HG03280 (cell line): Measurements from ENCODE around the gene CARMIL3.

Source experiments
- ATAC-seq: cut with Tn5 transposase; IDR thresholded peaks from one replicate; pipeline ENCODE4 v1.9.1; 2021; ENCODE audit warnings: mild to moderate bottlenecking, moderate library complexity; ENCODE audit not compliant: unreplicated experiment

Gene CARMIL3

GRCh38 chr14:24075485-24076301, 23.9 kb downstream of the CARMIL3 start:
- ATAC-seq = no peak

- ATAC-seq = no peak
Measured at GRCh38 chr14:24076302-24076601, 24.4 kb downstream of the CARMIL3 start.

- ATAC-seq = no peak
Measured at GRCh38 chr14:24077086-24077485, 25.3 kb downstream of the CARMIL3 start.

GRCh38 chr14:24078146-24078545, 26.3 kb downstream of the CARMIL3 start:
- ATAC-seq = no peak

DNA sequence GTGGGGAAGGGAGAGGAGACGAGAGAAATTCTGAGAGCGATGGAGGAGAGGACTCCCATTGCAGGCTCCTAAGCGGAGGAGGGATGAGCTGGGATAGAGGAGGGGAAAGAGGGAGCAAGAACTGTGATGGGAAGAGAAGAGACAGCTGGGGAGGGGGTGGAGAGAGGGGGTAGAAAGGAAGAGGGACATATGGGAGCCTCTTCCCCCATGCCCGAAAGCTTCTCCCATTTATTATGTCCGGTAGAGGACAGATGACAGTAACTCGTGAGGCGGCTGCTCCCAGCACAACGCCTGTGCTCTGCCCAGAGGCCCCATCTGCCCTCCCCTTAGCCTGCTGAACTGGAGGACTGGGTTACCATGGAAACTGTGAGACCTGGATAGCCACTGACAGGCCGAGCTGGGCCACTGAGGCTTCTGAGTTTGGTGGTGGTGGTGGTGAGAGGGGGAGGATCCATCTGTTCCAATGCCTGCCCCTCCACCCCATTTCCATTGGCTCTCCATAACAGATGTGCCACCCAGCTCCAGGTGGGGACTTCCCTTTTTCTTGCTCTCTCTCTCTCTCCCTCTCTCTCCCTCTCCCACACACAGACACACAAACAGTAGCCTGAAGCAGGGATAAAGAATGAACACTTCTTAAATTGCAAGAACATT, 27.8 kb downstream of the CARMIL3 start:
- no peak for ATAC-seq

DNA sequence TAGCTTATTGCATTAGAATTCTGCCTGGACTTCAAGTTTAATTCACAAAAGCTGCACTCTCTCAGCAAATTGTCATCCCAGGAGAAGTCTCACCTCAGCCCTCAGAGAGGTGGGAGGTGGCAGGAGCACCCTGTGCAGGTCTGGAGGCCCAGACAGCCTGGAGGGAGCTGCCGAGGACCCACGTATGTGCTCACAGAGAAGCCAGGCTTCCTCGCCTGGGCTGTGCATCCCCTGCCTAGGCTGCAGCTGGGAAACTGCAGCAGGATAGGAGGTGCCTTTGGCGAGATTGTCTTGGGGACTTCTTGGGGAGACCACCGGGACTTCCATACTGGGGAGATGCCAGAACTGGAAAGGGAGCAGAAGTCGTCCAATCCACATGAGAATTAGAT, 28.3 kb downstream of the CARMIL3 start:
- ATAC-seq = no peak

- peak; percentile 79 for ATAC-seq
Measured at GRCh38 chr14:24080888-24081738, 29.3 kb downstream of the CARMIL3 start.

DNA sequence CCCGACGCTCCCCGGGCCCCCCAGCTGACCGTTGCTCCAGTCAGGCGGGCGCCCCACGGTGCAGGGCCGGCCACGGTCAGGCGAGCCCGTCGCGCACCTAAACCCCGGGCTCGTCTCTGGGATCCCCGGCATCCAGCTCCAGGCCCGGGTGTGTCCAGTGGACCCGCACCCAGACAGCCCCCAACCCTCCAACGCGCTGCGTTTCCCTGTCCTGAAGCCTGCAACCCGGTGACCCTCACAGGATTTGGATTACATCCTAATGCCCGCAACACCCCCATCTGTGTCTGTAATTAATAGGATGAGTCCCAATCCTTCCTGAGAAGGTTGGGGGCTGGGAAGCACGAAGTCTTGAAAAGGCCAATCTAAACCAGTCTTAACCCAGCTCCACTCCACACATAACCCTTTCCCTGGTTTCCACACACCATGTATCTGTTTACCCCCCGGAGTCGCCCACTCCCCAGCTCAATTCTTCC, 30.0 kb downstream of the CARMIL3 start:
- ATAC-seq = no peak

DNA sequence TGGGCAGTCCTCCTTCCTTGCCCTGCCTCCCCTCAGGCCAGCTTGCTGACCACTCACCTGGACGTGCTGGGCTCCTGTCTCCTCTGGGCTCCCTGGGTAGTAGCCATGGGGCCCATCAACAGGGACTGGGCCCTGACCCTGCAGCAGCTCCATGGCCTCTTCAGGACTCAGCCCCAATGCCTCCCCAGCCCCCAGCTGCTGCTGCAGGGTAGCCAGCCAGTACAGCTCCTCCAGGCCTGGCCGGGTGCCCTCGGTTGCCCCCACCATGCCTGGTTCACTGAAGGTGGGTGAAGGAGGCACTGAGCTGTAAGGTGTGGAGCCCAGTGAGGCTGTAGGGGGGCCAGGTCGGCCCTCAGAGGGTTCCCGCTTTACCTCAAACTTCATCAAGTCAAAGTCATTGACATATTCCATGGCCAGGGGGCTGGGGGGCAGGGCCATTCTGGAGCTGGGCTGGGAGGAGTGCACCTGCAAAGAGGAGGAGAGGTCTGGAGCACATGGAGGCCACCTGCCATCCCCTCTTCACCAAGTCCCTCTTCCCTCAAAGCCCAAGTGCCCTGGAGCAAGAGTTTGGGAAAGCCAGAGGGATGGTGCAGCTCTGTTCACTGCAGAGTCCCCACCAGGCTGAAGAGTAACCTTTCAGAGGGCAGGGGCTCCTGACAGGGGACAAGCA, 30.7 kb downstream of the CARMIL3 start:
- ATAC-seq = no peak

- no peak for ATAC-seq
Measured at GRCh38 chr14:24083462-24083861, 31.7 kb downstream of the CARMIL3 start.

GRCh38 chr14:24084440-24084839, 32.6 kb downstream of the CARMIL3 start:
- no peak for ATAC-seq

GRCh38 chr14:24085215-24085614, 33.4 kb downstream of the CARMIL3 start:
- no peak for ATAC-seq

GRCh38 chr14:24086193-24086955, 34.6 kb downstream of the CARMIL3 start:
- ATAC-seq = no peak

- no peak for ATAC-seq
Measured at GRCh38 chr14:24087004-24087403, 35.2 kb downstream of the CARMIL3 start.

DNA sequence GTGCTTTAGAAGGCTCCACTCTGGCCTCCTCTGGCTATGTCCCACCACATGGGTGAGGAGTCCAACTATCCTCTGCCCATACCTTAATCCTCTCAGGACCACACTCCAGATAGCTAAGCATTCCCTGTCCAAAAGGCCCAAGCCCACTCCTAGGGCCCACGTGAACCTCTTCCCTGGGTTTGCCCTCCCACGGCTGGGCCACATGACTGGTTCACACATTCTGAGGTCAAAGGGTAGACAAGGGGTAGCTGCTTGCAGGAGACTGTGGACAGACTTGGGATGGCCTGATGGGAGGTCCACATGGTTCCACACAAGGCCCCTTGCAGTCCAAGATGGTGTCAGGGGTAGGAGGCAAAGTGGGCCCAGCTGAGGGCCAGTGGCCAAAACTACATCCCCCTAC, 36.3 kb downstream of the CARMIL3 start:
- ATAC-seq = no peak

DNA sequence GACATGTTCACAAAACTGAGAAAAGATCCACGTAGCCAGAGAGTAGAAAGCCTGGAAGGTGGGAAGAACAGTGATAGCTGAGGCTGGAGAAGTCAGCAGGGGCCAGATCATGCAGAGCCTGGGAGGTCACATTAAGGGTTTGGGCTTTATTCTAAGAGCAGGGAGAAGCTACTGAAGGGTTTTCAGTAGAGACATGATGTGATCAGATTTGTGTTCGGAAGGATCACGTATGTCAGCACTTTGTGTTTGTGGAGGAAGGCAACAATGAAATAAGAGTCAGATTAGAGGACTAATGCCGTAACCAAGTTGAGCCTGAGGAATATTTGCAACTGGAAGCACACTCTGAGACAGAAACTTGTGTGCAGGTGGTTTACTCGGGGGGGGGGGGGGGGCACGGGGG, 38.1 kb downstream of the CARMIL3 start:
- ATAC-seq = no peak

GRCh38 chr14:24092110-24092504, 40.3 kb downstream of the CARMIL3 start:
- ATAC-seq = no peak

GRCh38 chr14:24092505-24093206, 40.8 kb downstream of the CARMIL3 start:
- no peak for ATAC-seq

DNA sequence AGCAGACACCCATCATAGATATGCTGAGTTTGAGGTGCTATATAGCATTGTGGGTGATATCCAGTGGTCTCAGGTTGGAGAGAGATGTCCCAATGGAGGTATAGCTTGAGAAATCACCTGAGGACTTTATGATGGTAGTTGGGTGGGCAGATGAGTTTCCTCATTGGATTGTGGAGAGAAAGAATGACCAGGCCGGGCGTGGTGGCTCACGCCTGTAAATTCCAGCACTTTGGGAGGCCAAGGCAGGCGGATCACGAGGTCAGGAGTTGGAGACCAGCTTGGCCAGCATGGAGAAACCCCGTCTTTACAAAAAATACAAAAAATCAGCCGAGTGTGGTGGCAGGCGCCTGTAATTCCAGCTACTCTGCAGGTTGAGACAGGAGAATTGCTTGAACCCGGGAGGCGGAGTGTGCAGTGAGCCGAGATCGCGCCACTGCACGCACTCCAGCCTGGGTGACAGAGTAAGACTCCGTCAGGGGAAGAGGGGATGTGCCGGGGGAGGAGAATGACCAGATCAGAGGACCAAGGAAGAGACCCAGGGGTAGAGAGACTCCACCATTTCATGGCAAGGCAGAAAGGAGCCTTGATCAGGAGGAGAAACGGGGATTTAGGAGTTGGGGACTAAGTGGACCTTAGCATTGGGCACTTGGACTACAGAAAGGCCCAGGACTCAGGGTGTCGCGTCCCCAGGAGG, 41.5 kb downstream of the CARMIL3 start:
- ATAC-seq = no peak
